ENCODE data around the gene CDH13. TPM values are rescaled to one million over a fixed set of nuclear protein-coding genes. Genes with fewer than 3 reads are reported as not detected.

The CDH13 gene
- total RNA-seq, 2 donors from 2014 or later: 228 to 280 TPM

DNA sequence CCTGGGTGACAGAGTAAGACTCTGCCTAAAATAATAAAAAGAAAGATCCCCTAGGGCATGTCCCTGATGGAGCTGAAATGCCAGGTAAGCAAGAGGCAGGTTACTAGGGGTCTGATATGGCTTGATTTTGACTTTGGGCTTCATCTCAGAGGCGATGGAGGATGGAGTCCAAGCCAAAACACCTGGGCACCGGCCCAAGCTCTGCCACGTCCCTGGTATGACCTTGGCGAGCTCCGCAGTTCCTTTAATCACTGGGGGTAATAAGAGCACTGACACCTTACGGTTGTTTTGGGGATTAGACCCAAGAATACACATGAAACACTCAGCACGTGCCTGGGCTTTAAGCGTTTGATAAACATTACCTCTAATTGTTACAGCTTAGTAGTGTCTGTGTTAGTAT, 830.2 kb downstream of the CDH13 start:
- DNase-seq (ENCODE audit: low spot score) (no peak), ATAC-seq (ENCODE audit: insufficient number of reproducible peaks, low FRiP score, low read depth) (no peak)
- Histone ChIP-seq H3K4me1 (ENCODE audit: control insufficient read depth in 1 of 2, low read depth in 2 of 2) (no peaks in the 10 kb centered on the region), H3K27ac (no peak overlapping the region), H3K27me3 (replicated peaks; ENCODE audit: insufficient read depth) (no peaks in the 10 kb centered on the region), H3K9me3 (no peaks in the 10 kb centered on the region), H3K36me3 (no peaks in the 10 kb centered on the region), H3K4me3 (no peak overlapping the region)
- TF ChIP-seq, protein P1, sequence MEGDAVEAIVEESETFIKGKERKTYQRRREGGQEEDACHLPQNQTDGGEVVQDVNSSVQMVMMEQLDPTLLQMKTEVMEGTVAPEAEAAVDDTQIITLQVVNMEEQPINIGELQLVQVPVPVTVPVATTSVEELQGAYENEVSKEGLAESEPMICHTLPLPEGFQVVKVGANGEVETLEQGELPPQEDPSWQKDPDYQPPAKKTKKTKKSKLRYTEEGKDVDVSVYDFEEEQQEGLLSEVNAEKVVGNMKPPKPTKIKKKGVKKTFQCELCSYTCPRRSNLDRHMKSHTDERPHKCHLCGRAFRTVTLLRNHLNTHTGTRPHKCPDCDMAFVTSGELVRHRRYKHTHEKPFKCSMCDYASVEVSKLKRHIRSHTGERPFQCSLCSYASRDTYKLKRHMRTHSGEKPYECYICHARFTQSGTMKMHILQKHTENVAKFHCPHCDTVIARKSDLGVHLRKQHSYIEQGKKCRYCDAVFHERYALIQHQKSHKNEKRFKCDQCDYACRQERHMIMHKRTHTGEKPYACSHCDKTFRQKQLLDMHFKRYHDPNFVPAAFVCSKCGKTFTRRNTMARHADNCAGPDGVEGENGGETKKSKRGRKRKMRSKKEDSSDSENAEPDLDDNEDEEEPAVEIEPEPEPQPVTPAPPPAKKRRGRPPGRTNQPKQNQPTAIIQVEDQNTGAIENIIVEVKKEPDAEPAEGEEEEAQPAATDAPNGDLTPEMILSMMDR (IDR thresholded peaks at IDR 0.05): no peak

DNA sequence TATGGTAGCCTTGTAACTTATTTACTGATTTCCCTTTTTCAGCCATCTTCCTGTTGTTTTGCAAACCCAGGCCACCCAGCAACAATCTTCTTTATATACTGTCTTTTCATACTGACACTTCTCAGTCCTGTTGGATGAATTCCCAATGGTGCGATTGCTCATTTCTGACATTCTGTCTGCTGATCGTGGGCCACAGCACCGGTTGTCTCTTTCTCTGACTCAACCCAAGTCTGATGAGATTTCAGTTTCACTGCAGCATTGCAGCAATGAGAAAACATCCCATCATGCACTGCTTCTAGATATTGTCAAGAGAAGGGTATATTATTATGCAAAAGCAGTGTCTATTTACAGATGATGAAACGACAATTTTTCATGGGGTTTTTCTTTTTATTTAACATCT, 831.8 kb downstream of the CDH13 start:
- no peaks in the 10 kb centered on the region for H3K36me3 ChIP-seq
- H3K9me3 ChIP-seq: no peaks in the 10 kb centered on the region
- TF ChIP-seq, protein P1 (IDR thresholded peaks at IDR 0.05): no peak
- no peak overlapping the region for H3K27ac ChIP-seq
- DNase-seq (ENCODE audit: low spot score): no peak
- no peaks in the 10 kb centered on the region for H3K27me3 ChIP-seq (replicated peaks; ENCODE audit: insufficient read depth)
- no peaks in the 10 kb centered on the region for H3K4me1 ChIP-seq (ENCODE audit: control insufficient read depth in 1 of 2, low read depth in 2 of 2)
- H3K4me3 ChIP-seq: no peak overlapping the region
- no peak for ATAC-seq (ENCODE audit: insufficient number of reproducible peaks, low FRiP score, low read depth)

DNA sequence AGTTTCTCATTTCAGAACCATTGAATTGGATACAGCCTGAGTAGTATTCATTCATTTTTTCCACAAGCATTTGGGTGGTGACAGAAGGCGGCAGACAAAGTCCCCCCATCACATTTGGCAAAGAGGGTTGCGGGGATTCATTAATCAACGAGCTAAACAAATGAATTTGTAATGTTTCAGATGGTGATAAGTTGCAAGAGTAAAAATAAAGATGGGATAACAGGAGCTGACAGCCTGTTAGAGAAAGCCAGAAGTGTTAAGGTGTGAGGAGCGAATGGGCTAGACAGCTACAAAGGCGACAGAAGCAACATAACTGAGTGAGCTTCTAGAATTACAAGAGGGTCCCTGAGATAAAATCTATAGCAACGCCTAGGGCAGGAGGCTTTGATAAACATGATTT, 838.2 kb downstream of the CDH13 start:
- Histone ChIP-seq H3K36me3 (no peaks in the 10 kb centered on the region), H3K27ac (no peak overlapping the region), H3K4me3 (no peak overlapping the region), H3K27me3 (replicated peaks; ENCODE audit: insufficient read depth) (no peaks in the 10 kb centered on the region), H3K4me1 (ENCODE audit: control insufficient read depth in 1 of 2, low read depth in 2 of 2) (no peaks in the 10 kb centered on the region), H3K9me3 (no peaks in the 10 kb centered on the region)
- TF ChIP-seq, protein P1 (IDR thresholded peaks at IDR 0.05): no peak
- DNase-seq (ENCODE audit: low spot score) (no peak), ATAC-seq (ENCODE audit: insufficient number of reproducible peaks, low FRiP score, low read depth) (no peak)

DNA sequence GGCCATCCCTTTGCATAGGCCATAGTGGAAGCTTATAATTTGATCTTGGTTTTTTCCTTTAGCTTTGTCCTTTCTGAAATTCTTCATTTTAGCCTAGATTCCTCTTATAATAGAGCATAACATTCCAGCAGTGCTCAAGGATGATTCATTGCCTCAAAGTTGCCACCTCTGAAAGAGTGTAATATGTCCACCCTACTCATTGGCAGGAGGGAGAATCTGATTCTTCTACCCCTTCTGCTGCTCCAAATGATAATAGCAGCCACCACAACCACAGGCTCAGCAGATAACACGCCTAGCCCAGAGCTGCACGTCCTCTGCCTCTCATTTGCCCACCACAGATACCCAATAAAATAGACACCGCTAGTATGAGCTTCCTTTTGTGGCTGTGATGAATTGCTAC, 843.6 kb downstream of the CDH13 start:
- Histone ChIP-seq H3K9me3 (no peaks in the 10 kb centered on the region), H3K27ac (no peak overlapping the region), H3K27me3 (replicated peaks; ENCODE audit: insufficient read depth) (no peaks in the 10 kb centered on the region), H3K4me3 (no peak overlapping the region), H3K36me3 (no peaks in the 10 kb centered on the region), H3K4me1 (ENCODE audit: control insufficient read depth in 1 of 2, low read depth in 2 of 2) (peaks cover 0 to 8% of the 10 kb centered on the region in 2 donors)
- no peak for DNase-seq (ENCODE audit: low spot score)
- no peak for ATAC-seq (ENCODE audit: insufficient number of reproducible peaks, low FRiP score, low read depth)
- TF ChIP-seq, protein P1 (IDR thresholded peaks at IDR 0.05): no peak

DNA sequence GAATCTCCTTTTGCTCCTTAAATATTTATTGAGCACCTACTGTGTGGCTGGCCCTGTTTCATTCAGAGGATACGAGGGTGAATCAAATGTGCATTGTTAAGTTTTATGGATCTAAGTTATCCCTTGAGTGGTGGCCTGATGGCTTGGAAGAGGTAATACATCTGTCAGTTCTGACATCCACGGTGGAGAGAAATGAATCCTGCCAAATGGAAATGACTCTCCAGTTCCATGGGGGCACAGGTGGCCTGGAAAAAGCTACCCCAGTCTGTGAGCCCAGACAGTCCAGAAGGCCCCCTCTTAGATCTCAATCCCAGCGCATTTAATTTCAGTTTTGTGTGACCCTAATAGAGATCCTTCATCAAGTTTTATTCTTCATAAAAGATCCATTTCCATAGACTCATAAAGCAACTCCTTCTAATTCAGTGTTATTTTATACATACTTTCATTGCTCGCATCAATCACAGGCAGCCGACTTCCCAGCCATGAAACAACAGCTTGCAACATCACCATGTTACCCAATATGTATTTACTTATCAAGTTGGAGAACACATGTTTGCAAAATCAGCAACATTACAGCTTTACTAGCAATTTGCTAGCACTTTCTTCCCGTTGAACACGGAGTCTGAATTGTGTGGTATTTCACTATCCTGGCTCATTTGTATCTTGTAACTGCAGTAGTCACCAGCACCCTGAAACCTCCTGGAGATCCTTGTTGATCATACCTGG, 846.2 kb downstream of the CDH13 start:
- no peak for ATAC-seq (ENCODE audit: insufficient number of reproducible peaks, low FRiP score, low read depth)

More for the DNA sequence above, 846.2 kb downstream of the CDH13 start:
- no peak overlapping the region for H3K4me3 ChIP-seq
- no peaks in the 10 kb centered on the region for H3K36me3 ChIP-seq
- DNase-seq (ENCODE audit: low spot score): no peak
- TF ChIP-seq, protein P1 (IDR thresholded peaks at IDR 0.05): no peak
- no peaks in the 10 kb centered on the region for H3K9me3 ChIP-seq
- H3K4me1 ChIP-seq (ENCODE audit: control insufficient read depth in 1 of 2, low read depth in 2 of 2): peaks cover 0 to 8% of the 10 kb centered on the region in 2 donors
- no peaks in the 10 kb centered on the region for H3K27me3 ChIP-seq (replicated peaks; ENCODE audit: insufficient read depth)
- no peak overlapping the region for H3K27ac ChIP-seq
